ENCODE data around the gene PELO.
"Not testable (repeated sequence)": the region's sequence is repeated elsewhere in the genome, so short reads cannot be mapped to it uniquely, and the experiment has no call there.

Gene PELO

GRCh38 chr5:52787600-52788504 lies at the start of gene PELO, which contains the start of gene ITGA1:
Gene PELO, plus strand, starts transcription at chr5:52787916. Its CDS starts 12,479 bp downstream, at chr5:52800395.
Gene ITGA1, plus strand, starts transcription at chr5:52787916. Its CDS starts 438 bp downstream, at chr5:52788354.
- peak; percentile 27 for DNase-seq

GRCh38 chr5:52738095-52738506 lies 49.6 kb upstream of the PELO start:
- DNase-seq, result no peak

- DNase-seq, result no peak
These were observed 47.7 kb upstream of the PELO start for GRCh38 chr5:52740007-52740406.

- DNase-seq, result no peak
These were observed 44.7 kb upstream of the PELO start for GRCh38 chr5:52743012-52743411.

GRCh38 chr5:52743529-52743928 lies 44.2 kb upstream of the PELO start:
- no peak for DNase-seq

- DNase-seq, result peak; percentile 8
These were observed 43.7 kb upstream of the PELO start for GRCh38 chr5:52743970-52744369.

- DNase-seq, result not testable (repeated sequence)
These were observed 42.8 kb upstream of the PELO start for GRCh38 chr5:52744867-52745458.

GRCh38 chr5:52746539-52746938 lies 41.2 kb upstream of the PELO start:
- DNase-seq, result no peak

GRCh38 chr5:52748590-52748989 lies 39.1 kb upstream of the PELO start:
- no peak for DNase-seq

GRCh38 chr5:52749666-52750065 lies 38.0 kb upstream of the PELO start:
- DNase-seq, result no peak

GRCh38 chr5:52751137-52751536 lies 36.6 kb upstream of the PELO start:
- no peak for DNase-seq

GRCh38 chr5:52754051-52754450 lies 33.7 kb upstream of the PELO start:
- no peak for DNase-seq

- no peak for DNase-seq
These were observed 30.2 kb upstream of the PELO start for GRCh38 chr5:52757527-52757926.

GRCh38 chr5:52758014-52758413 lies 29.7 kb upstream of the PELO start:
- DNase-seq, result no peak

GRCh38 chr5:52759331-52759730 lies 28.4 kb upstream of the PELO start:
- no peak for DNase-seq

- DNase-seq, result no peak
These were observed 26.9 kb upstream of the PELO start for GRCh38 chr5:52760695-52761366.

- DNase-seq, result no peak
These were observed 20.4 kb upstream of the PELO start for GRCh38 chr5:52767217-52767743.

- no peak for DNase-seq
These were observed 19.8 kb upstream of the PELO start for GRCh38 chr5:52767766-52768480.

GRCh38 chr5:52769061-52769460 lies 18.7 kb upstream of the PELO start:
- DNase-seq, result no peak

GRCh38 chr5:52770287-52770939 lies 17.3 kb upstream of the PELO start:
- DNase-seq, result no peak

- no peak for DNase-seq
These were observed 16.2 kb upstream of the PELO start for GRCh38 chr5:52771343-52772039.

- no peak for DNase-seq
These were observed 15.0 kb upstream of the PELO start for GRCh38 chr5:52772668-52773067.
